ENCODE measurements around the gene CELF3.
"Not testable (repeated sequence)": the region's sequence is repeated elsewhere in the genome, so short reads cannot be mapped to it uniquely, and the experiment has no call there.

CELF3 gene

DNA sequence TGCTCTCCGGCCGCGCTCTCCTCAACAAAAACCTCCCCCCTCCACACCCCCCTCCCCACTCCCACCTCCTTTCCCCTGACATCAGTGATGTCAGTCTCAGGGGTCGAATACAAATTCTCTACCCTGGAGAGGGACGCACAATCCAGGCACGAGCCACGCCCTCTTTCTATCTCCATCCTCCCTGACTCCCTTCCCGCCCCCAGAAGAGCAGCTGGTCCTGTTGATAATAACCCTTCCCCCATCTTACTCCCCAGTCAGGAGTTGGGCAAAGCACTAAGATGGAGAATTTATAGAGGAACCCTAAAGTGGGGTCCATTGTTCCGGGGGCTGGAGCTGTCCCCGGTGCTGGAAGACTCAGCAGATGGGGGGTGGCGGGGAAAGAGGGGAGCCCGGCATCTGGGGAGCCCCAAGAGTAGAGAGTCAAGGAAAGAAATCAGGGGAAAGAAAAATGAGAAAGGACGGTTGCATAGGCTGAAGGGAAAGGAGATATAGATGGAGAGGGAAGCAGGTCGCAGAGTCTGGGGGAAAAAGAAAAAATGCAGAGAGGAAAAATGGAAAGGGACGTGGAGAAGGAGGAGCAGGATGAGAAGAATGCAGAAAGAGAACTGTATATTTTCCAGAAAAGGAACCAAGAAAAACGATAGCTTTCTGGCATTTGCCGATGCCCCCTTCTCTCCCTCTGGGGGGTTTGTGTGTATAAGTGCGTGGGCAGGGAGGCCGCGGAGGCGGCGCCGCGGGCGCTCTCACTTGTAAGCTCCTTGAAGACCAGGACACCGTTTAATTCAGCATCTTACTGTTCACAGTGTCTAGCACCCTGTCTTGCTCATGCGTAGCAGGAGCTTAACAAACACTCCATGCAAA is at the start of gene CELF3:
Gene CELF3 (minus strand): TSS at position 33 of the 861 bp plus-strand sequence. CDS start 783 bp downstream, outside the sequence.
- DNase-seq = no peak

DNA sequence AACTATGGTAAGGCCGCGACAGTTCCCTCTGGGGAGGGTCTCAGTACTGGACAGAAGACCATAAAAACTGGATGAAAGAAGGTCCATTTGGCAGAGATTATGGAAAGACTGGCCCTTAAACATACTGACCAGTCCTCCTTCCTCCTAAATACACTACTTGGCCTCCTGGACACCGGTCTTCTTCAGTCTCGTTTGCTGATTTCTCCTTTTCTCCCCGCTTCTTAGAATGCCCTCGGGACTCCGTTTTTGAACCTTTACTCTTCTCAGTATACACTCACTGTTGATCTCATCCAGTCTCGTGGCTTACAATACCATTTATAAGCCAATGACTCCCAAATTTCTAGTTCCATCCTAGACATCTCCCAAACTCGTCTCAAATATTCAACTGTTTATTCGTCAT is 47.4 kb upstream of the CELF3 start:
- no peak for DNase-seq

GRCh38 chr1:151762941-151763921 is 46.6 kb upstream of the CELF3 start, which contains the start of gene MRPL9:
Gene MRPL9 (minus strand): TSS chr1:151763496. CDS start chr1:151763479, 17 bp downstream.
- DNase-seq = peak; percentile 89

DNA sequence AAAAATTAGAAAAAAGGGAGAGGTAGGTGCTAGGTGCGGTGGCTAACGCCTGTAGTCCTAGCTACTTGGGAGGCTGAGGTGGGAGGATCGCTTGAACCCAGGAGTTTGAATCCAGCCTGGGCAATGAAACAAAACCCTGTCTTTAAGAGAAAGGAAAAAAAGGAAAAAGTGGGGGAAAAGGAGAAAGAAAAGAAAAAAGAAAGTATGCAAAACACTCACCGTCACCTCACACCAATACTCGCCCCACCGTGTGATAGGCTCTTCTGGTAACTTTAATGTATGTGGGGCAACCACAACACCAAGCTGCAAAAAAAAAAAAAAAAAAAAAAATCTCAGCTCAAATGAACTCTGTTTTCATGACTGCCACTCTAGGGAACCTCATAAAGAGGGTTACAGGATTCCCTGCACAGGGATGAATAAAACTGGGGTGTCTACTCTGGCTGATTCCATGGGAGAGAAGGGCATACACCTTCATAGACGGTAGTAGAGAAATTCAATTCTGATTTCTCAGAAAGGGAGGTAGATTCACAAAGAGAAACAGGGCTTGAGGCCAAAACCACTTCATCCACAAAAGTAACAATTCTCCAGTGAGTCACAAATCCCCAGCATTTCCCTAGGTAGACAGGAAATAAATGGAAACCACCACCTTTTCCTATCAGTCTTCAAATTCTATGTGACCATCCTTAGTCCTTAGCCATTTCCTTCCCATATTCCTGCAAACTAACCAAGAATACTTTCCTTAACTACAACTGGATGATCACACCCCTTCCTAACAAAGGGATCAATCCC is 44.2 kb upstream of the CELF3 start:
- DNase-seq = no peak

- DNase-seq = no peak
Observed at GRCh38 chr1:151759241-151759640, 42.6 kb upstream of the CELF3 start.

GRCh38 chr1:151756291-151756690 is 39.7 kb upstream of the CELF3 start:
- no peak for DNase-seq

- no peak for DNase-seq
Observed at GRCh38 chr1:151741516-151741915, 24.9 kb upstream of the CELF3 start.

GRCh38 chr1:151739590-151740355 is 23.2 kb upstream of the CELF3 start:
- DNase-seq = no peak

- no peak for DNase-seq
Observed at GRCh38 chr1:151737479-151737878, 20.9 kb upstream of the CELF3 start.

- no peak for DNase-seq
Observed at GRCh38 chr1:151737026-151737425, 20.4 kb upstream of the CELF3 start.

GRCh38 chr1:151733995-151734394 is 17.4 kb upstream of the CELF3 start:
- DNase-seq = not testable (repeated sequence)

DNA sequence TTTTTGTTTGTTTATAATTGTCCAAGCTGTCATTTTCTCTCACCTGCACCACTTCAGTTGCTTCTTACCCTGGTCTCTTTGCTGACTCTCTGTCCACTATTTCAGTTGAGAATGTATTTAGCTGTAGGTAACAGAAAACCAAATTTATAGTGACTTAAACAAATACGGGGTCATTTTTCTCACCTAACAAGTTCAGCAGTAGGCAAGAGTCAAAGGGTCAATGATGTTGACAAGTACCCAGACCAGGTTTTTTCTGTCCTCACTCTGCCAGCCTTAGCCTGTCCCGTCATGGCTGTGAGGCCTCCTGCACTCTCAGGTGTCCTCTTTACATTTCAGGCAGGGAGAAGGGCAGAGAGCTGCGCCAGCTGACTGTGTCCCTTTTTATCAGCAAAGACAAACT is 16.5 kb upstream of the CELF3 start:
- DNase-seq = no peak

- no peak for DNase-seq
Observed at GRCh38 chr1:151729966-151730291, 13.3 kb upstream of the CELF3 start.

DNA sequence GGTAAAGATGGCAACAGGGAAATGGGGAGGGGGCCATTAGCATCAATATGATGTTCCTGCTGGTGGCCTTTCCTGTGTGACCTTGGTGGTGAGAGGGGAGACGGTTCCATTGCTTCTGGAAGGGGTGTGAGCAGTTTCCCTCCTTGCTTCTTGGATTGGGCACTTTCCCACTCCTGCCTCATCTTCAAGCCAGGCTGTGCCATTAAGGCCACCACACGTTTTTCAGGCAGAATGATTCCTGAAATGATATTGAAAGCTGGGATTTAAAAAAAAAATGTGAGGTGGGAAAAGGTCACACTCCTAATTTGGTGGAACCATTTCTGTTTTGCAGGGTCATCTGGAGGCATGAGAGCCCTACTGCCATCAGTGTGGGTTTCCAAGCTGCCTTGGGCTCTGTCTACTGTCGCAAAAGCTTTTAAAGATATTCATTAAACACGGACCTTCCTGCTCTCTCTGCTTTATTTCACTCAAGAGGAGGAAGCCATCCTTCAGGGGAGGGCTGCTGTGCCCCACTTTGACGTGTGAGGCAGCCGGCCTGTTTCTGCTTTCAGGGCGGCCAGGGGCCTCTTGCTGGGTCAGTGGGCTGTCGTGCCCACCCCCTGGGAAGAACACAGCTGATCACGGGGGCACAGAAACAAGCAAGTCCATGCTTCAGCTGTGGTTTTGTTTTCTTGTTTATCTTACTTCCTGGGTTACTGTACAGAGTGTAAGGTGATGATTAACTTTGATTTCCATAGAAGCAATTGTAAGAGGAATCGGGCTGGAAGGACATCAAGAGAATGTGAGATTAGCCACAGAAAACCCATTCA is 12.8 kb upstream of the CELF3 start:
- DNase-seq = no peak

DNA sequence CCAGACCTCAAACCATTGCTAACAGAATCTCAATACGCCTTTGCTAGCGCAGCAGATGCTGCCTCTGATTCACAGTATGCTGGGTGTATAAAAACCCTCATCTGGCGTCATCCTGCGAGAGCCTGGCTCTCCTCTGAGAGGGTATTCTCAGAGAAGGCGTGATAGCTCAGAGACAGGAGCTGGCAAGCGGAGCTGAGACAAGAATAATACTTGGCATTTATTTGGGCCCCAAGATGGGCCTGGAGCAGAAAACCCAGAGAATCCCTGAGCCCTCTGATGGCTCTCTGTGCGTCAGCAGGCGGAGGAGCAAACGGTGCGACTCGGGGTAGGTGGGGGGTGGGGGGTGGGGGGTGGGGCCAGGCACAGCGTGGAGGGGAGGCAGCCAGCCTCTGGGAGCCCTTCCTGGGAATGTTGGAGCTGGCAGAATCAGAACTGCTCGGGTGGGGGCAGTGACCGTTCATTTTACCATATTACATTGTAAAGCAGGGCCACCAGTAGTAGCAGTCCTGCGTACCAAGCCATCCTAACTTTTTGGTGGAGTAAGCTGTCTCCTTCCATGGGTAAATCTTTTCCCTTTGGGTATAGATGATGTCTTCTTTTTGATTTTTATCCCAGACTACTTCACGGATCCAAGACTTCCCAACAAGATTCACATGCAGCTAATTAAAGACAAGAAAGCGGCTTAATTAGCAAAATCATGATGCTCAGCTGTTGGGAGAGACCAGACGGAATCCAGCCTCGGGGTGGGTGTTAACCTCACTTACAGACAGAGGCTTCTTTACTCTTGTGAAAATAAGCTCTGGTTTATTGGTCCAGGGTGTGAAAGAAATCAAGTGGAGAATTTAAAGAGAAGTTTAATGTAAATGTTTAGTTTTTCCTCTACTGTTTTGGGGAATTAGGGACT is 11.8 kb upstream of the CELF3 start:
- no peak for DNase-seq

DNA sequence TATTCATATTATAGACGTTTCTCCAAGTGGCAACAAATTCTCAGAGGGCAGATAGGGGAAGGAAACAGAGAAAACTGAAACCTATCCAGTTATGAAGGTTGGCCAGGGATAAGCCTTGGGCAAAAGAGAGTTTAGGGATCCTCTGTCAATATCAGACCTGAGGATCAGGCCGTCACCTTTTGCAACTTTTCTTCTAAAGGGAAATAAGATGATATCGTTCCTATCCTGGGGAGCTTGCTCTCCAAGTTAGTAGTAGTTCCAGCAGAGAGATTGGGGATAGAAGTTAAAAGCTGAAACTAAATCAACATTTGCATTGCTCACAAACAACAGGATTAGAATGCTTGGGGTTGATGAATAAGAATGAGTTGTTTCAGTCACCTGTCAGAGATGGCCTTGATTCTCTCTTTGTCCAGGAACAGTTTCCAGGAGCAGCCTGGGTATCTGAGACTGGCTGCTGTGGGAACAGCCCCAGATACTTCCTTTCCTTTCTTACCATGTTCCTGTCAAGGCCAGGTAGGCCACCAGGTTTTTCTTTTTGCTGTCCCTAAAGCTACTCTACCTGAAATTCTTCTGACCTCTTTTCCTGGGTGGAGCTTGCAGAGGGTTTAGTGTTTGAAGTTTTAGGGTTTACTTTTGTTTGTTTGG is 7.2 kb upstream of the CELF3 start:
- no peak for DNase-seq

DNA sequence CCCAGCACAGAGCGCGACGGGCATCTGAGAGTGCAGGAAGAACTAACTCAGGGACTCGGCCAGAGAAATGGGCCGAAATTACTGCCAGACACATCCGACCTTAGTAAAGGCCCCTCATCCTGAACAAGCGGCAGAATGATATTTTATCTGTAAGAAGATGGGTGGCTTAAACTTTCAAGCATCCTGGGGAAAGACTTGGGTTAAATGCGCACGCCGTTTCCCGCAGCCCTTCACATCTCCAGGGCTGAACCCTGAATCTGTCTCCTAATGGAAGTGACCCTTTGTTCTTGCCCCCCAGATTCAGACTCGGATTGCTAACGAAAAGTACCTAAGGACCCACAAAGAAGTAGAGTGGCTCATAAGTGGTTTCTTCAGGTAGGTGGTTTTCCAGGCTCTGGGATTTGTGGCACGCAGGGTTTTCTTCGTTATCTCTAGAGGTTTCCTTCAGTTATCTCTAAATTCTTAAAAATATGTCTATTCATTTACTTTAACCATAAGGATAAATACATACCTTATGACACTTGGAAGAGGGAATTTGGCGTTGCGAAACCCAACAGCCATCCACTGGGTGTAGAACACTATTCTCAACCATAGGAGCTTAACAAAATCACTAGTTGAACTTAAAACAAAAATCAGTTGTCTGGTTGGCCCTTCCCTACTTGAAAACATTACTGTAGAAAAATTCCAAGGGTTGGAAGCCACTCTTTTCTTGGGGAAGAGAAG is 5.3 kb upstream of the CELF3 start:
- DNase-seq = no peak

GRCh38 chr1:151720974-151721787 is 4.6 kb upstream of the CELF3 start, which contains the start of gene RIIAD1:
Gene RIIAD1 (plus strand): TSS chr1:151721522. CDS start chr1:151721537, 15 bp downstream.
- DNase-seq = peak; percentile 42
